Measurements from ENCODE around the gene ANKRD33B. TPM values are rescaled to one million over a fixed set of nuclear protein-coding genes. Genes with fewer than 3 reads are reported as not detected.
A peak's percentile ranks its signal among the peaks of the same experiment; 100 is the strongest.
"Not testable (repeated sequence)": the region's sequence is repeated elsewhere in the genome, so short reads cannot be mapped to it uniquely, and the experiment has no call there.

The ANKRD33B gene
- total RNA-seq (10 to 100 TPM in 3 of 9 donors, 1 to 10 TPM in 6; 1.7 to 33.8 (median 5.2) TPM), polyA plus RNA-seq (1 to 10 TPM in 1 of 2 donors, under 1 TPM in 1; 0.98 to 1.2 TPM)
- long read RNA-seq, donor 1, full-length matches to known transcripts, result 1 of 9 reads
- long read RNA-seq, donor 1, partial matches to known transcripts, result 0 of 9 reads
- long read RNA-seq, donor 1, other reads (novel, unspliced or antisense), result 8 of 9 reads
- long read RNA-seq, donor 2, partial matches to known transcripts, result 0 of 1 reads
- long read RNA-seq, donor 2, other reads (novel, unspliced or antisense), result 1 of 1 reads
- long read RNA-seq, donor 3, partial matches to known transcripts, result 0 of 3 reads
- long read RNA-seq, donor 3, other reads (novel, unspliced or antisense), result 3 of 3 reads

DNA sequence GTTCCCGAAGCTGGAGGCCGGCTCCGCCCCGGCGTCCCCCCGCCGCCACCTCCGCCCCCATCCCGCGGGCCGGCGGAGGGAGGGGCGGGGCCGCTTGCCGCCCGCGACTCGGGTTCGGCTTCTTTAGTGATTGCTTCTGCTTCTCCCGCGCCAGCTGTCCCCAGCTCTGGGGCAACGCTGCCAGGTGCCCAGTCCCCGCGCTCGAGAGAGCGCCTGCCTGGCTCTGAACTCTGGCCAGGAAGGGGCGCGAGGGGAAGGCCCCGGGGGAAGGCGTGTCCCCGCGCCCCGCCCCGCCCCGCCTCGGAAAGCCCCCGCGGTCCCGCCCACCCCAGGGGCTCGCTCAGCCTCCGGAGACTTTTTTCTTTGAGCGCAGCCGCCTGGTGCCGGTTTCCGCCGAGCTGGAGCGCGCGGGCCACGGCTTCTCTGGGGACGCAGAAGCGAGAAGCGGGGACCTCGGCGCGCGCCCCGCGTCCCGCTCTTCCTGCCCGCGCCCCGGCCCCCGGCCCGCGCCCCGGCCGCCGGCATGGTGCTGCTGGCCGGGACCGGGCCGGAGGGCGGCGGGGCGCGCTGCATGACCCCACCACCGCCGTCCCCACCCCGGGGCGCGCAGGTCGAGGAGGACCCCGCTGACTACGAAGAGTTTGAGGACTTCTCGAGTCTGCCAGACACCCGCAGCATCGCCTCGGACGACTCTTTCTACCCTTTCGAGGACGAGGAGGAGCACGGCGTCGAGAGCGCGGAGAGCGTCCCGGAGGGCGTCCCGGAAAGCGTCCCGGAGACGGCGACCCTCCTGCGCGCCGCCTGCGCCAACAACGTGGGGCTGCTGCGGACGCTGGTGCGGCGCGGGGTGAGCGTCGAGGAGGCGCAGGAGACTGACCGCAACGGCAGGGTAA is at the start of gene ANKRD33B:
Gene ANKRD33B, plus strand, starts transcription at position 126 of the 893 bp plus-strand sequence. Its CDS starts 398 bp downstream, at position 524.
- Histone ChIP-seq H3K4me1 (peaks cover 0 to 52% (median 31%) of the 10 kb centered on the region in 12 donors), H3K27ac (peak within 1 kb of the TSS; percentile 32 to 88 (median 77)), H3K36me3 (no peaks in the 10 kb centered on the region), H3K4me3 (peak within 1 kb of the TSS; percentile 58 to 85 (median 76)), H3K9me3 (no peaks in the 10 kb centered on the region), H3K27me3 (peaks cover 0 to 26% (median 0%) of the 10 kb centered on the region in 9 donors)
- ATAC-seq (peak; percentile 33 to 80 (median 79)), DNase-seq (peak; percentile 75 to 83 (median 79))
- WGBS, 4 donors, result 0 to 1% (median 1%) methylated on average over 32 to 119 of the region's 119 CpGs
- TF ChIP-seq, protein P1, sequence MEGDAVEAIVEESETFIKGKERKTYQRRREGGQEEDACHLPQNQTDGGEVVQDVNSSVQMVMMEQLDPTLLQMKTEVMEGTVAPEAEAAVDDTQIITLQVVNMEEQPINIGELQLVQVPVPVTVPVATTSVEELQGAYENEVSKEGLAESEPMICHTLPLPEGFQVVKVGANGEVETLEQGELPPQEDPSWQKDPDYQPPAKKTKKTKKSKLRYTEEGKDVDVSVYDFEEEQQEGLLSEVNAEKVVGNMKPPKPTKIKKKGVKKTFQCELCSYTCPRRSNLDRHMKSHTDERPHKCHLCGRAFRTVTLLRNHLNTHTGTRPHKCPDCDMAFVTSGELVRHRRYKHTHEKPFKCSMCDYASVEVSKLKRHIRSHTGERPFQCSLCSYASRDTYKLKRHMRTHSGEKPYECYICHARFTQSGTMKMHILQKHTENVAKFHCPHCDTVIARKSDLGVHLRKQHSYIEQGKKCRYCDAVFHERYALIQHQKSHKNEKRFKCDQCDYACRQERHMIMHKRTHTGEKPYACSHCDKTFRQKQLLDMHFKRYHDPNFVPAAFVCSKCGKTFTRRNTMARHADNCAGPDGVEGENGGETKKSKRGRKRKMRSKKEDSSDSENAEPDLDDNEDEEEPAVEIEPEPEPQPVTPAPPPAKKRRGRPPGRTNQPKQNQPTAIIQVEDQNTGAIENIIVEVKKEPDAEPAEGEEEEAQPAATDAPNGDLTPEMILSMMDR (IDR thresholded peaks at IDR 0.05), result no peak
- peak in 1 of 2 donors; percentile 40 for TF ChIP-seq POLR2A (IDR thresholded peaks at IDR 0.05)
- intact Hi-C loops (cut with DNase I), result loop anchor here in 6 of 10 donors (2.0 to 10.0 kb wide), 6 partner anchors 38 to 109 kb away; no protein-coding TSS in a partner anchor

DNA sequence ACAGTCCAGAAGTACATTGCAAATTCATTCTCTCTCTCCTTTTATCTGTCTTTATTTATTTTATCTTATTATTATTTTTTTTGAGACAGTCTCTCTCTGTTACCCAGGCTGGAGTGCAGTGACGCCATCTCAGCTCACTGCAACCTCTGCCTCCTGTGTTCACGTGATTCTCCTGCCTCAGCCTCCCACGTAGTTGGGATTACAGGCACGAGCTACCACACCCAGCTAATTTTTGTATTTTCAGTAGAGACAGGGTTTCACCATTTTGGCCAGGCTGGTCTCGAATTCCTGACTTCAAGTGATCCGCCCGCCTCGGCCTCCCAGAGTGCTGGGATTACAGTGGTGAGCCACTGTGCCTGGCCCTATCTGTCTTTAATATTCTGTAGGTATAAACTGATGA is 49.3 kb upstream of the ANKRD33B start:
- H3K4me3 ChIP-seq, H3K27ac ChIP-seq, H3K4me1 ChIP-seq, H3K36me3 ChIP-seq, H3K27me3 ChIP-seq, ATAC-seq, H3K9me3 ChIP-seq, DNase-seq: not testable (repeated sequence)
- intact Hi-C loops (cut with DNase I), result loop anchor here in 1 of 10 donors (5.0 kb wide), 1 partner anchor 38 kb away; no protein-coding TSS in a partner anchor
- 90 to 97% (median 94%) methylated on average over 8 of the region's 8 CpGs for WGBS, 4 donors

DNA sequence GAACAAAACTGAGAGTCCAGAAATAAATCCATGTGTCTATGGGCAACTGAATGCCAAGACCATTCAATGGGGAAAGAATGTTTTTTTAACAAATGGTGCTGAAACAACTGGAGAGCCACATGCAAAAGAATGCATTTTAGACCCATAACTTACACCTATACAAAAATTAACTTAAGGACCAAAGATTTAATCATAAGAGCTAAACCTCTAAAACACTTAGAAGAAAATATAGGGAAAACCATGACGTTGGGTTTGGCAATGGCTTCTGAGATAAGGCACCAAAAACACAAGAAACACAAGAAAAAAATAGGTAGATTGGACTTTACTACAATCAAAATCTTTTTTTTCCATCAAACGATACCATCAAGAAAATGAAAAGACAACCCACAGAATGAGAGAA is 48.4 kb upstream of the ANKRD33B start:
- H3K9me3 ChIP-seq, result peaks cover 0 to 6% (median 0%) of the 10 kb centered on the region in 12 donors
- H3K36me3 ChIP-seq, result no peaks in the 10 kb centered on the region
- no peak for DNase-seq
- intact Hi-C loops (cut with DNase I), result no loop called here
- no peak overlapping the region for H3K4me3 ChIP-seq
- TF ChIP-seq POLR2A (IDR thresholded peaks at IDR 0.05), result no peak
- TF ChIP-seq, protein P1 (IDR thresholded peaks at IDR 0.05), result no peak
- 82 to 94% (median 94%) methylated on average over 2 of the region's 2 CpGs for WGBS, 4 donors
- no peaks in the 10 kb centered on the region for H3K27me3 ChIP-seq
- no peak overlapping the region for H3K27ac ChIP-seq
- no peak for ATAC-seq
- H3K4me1 ChIP-seq, result peaks cover 0 to 6% (median 0%) of the 10 kb centered on the region in 12 donors

DNA sequence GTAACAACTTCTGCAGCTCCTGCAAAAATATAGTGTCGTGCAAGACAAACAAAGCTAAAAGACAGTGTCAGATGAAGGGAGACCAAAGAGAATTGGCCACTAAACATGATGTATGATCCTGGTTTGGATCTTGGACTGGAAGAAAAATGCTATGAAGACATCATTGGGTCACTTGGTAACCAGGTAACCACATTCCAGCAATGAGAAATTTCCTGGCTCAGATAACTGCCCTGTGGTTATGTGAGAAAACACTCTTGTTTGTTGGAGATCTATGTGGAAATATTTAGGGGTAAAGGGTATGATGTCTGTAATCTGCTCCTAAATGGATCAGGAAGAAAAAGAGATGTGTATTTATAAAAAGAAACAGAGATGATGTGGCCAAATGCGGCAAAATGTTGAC is 45.5 kb upstream of the ANKRD33B start:
- 88 to 93% (median 91%) methylated on average over 2 of the region's 2 CpGs for WGBS, 4 donors
- Histone ChIP-seq H3K4me3 (no peak overlapping the region), H3K27me3 (no peaks in the 10 kb centered on the region), H3K27ac (no peak overlapping the region), H3K4me1 (peaks cover 0 to 6% (median 0%) of the 10 kb centered on the region in 12 donors), H3K9me3 (peaks cover 0 to 6% (median 0%) of the 10 kb centered on the region in 12 donors), H3K36me3 (no peaks in the 10 kb centered on the region)
- intact Hi-C loops (cut with DNase I), result no loop called here
- DNase-seq (no peak), ATAC-seq (no peak)
- TF ChIP-seq, protein P1 (IDR thresholded peaks at IDR 0.05), result no peak
- no peak for TF ChIP-seq POLR2A (IDR thresholded peaks at IDR 0.05)

All from heart left ventricle (tissue), 16 donors.